Liver (tissue), 3 donors: ENCODE measurements around the gene TTC7B.

Experiments used
- CTCF ChIP-seq: fragments of 150-350 bp; IDR thresholded peaks from 2 replicates; pipeline ENCODE4 v1.5.1; 2017; ENCODE audit warnings: improper control_type of control experiment, low read depth, low read length; ENCODE audit not compliant: missing input control
- GABPA ChIP-seq, 2 donors: IDR thresholded peaks in 1 of 2; conservative IDR thresholded peaks in 1 of 2; 2 replicates each; pipeline ENCODE4 v1.6.1; 2016; ENCODE audit warnings: antibody characterized with exemption in 2 of 2, mild to moderate bottlenecking in 1 of 2, moderate library complexity in 1 of 2
- HNF4G ChIP-seq: IDR thresholded peaks from 2 replicates; pipeline ENCODE4 v1.6.1; 2016; ENCODE audit warnings: antibody characterized with exemption
- JUND ChIP-seq, 2 donors: IDR thresholded peaks; 2 replicates each; pipeline ENCODE4 v1.6.1; 2016; ENCODE audit warnings: antibody characterized with exemption in 2 of 2
- MAX ChIP-seq: IDR thresholded peaks from 2 replicates; pipeline ENCODE4 v1.6.1; 2016; ENCODE audit warnings: antibody characterized with exemption
- NR2F2 ChIP-seq: IDR thresholded peaks from 2 replicates; pipeline ENCODE4 v1.6.1; 2016; ENCODE audit warnings: antibody characterized with exemption
- RAD21 ChIP-seq, 2 donors: IDR thresholded peaks; 2 replicates each; pipeline ENCODE4 v1.6.1; 2016; ENCODE audit warnings: antibody characterized with exemption in 2 of 2, mild to moderate bottlenecking in 2 of 2
- YY1 ChIP-seq: IDR thresholded peaks from 2 replicates; pipeline ENCODE4 v1.6.1; 2016; ENCODE audit warnings: antibody characterized with exemption, mild to moderate bottlenecking
- TF ChIP-seq, protein P1 (sequence below): IDR thresholded peaks from 2 replicates; pipeline ENCODE4 v1.6.1; 2016; ENCODE audit warnings: antibody characterized with exemption
- donor health status: healthy.
- donor health status: healthy.

- no peak for TF ChIP-seq YY1
- TF ChIP-seq RAD21 (IDR thresholded peaks at IDR 0.05), result no peak
- no peak for TF ChIP-seq CTCF
- TF ChIP-seq MAX, result no peak
- TF ChIP-seq JUND (IDR thresholded peaks at IDR 0.05), result no peak
- no peak for TF ChIP-seq GABPA (IDR thresholded peaks at IDR 0.05 in 1 of 2, conservative IDR thresholded peaks at IDR 0.05 in 1 of 2)
- no peak for TF ChIP-seq HNF4G
- TF ChIP-seq, protein P1, sequence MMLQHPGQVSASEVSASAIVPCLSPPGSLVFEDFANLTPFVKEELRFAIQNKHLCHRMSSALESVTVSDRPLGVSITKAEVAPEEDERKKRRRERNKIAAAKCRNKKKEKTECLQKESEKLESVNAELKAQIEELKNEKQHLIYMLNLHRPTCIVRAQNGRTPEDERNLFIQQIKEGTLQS, result no peak
- TF ChIP-seq NR2F2, result no peak
Measured at GRCh38 chr14:90556012-90556477, 260.2 kb downstream of the TTC7B start.
